ENCODE measurements around the gene USP54. TPM values are rescaled to one million over a fixed set of nuclear protein-coding genes. Genes with fewer than 3 reads are reported as not detected.
"Not testable (repeated sequence)": the region's sequence is repeated elsewhere in the genome, so short reads cannot be mapped to it uniquely, and the experiment has no call there.

The USP54 gene
- total RNA-seq, 1 donor from 2014 or later: 46.7 TPM

GRCh38 chr10:73588656-73589055 lies 2.5 kb downstream of the USP54 start:
- DNase-seq (ENCODE audit: low read depth): peak; percentile 23

GRCh38 chr10:73586583-73586984 lies 4.6 kb downstream of the USP54 start:
- DNase-seq (ENCODE audit: low read depth): peak; percentile 67

- no peak for DNase-seq (ENCODE audit: low read depth)
Measured at GRCh38 chr10:73585327-73585726, 5.8 kb downstream of the USP54 start.

GRCh38 chr10:73584737-73585136 lies 6.4 kb downstream of the USP54 start:
- peak; percentile 67 for DNase-seq (ENCODE audit: low read depth)

GRCh38 chr10:73581918-73582317 lies 9.2 kb downstream of the USP54 start:
- no peak for DNase-seq (ENCODE audit: low read depth)

- DNase-seq (ENCODE audit: low read depth): not testable (repeated sequence)
Measured at GRCh38 chr10:73578927-73579326, 12.2 kb downstream of the USP54 start.

- peak; percentile 81 for DNase-seq (ENCODE audit: low read depth)
Measured at GRCh38 chr10:73577788-73578187, 13.4 kb downstream of the USP54 start.

GRCh38 chr10:73576890-73577591 lies 14.1 kb downstream of the USP54 start:
- peak; percentile 19 for DNase-seq (ENCODE audit: low read depth)

- peak; percentile 86 for DNase-seq (ENCODE audit: low read depth)
Measured at GRCh38 chr10:73576178-73576889, 14.8 kb downstream of the USP54 start.

GRCh38 chr10:73567025-73567424 lies 24.1 kb downstream of the USP54 start:
- DNase-seq (ENCODE audit: low read depth): not testable (repeated sequence)

- no peak for DNase-seq (ENCODE audit: low read depth)
Measured at GRCh38 chr10:73561192-73561591, 29.9 kb downstream of the USP54 start.

GRCh38 chr10:73559590-73559989 lies 31.6 kb downstream of the USP54 start:
- DNase-seq (ENCODE audit: low read depth): no peak

- no peak for DNase-seq (ENCODE audit: low read depth)
Measured at GRCh38 chr10:73556855-73557254, 34.3 kb downstream of the USP54 start.

- no peak for DNase-seq (ENCODE audit: low read depth)
Measured at GRCh38 chr10:73554721-73555120, 36.4 kb downstream of the USP54 start.

- DNase-seq (ENCODE audit: low read depth): no peak
Measured at GRCh38 chr10:73553761-73554160, 37.4 kb downstream of the USP54 start.

GRCh38 chr10:73552819-73553715 lies 38.1 kb downstream of the USP54 start:
- no peak for DNase-seq (ENCODE audit: low read depth)

GRCh38 chr10:73551515-73551914 lies 39.6 kb downstream of the USP54 start:
- no peak for DNase-seq (ENCODE audit: low read depth)

GRCh38 chr10:73545357-73545756 lies 45.8 kb downstream of the USP54 start:
- DNase-seq (ENCODE audit: low read depth): no peak

- DNase-seq (ENCODE audit: low read depth): no peak
Measured at GRCh38 chr10:73537709-73538108, 53.4 kb downstream of the USP54 start.

GRCh38 chr10:73537288-73537687 lies 53.9 kb downstream of the USP54 start:
- no peak for DNase-seq (ENCODE audit: low read depth)

- DNase-seq (ENCODE audit: low read depth): no peak
Measured at GRCh38 chr10:73534857-73535256, 56.3 kb downstream of the USP54 start.

GRCh38 chr10:73529089-73529832 lies 61.9 kb downstream of the USP54 start:
- DNase-seq (ENCODE audit: low read depth): peak; percentile 77

Data from renal cortical epithelial cell (primary cell).